ENCODE results near the gene ID3. TPM values are rescaled to one million over a fixed set of nuclear protein-coding genes. Genes with fewer than 3 reads are reported as not detected.

ID3 gene
- total and polyA plus RNA-seq, 8 donors: 79.4 to 1,101 (median 129) TPM

GRCh38 chr1:23509896-23510295 lies 49.4 kb downstream of the ID3 start:
- TF ChIP-seq CTCF (IDR thresholded peaks at IDR 0.05): no peak
- no peak for TF ChIP-seq EP300 (IDR thresholded peaks at IDR 0.05)
- TF ChIP-seq POLR2AphosphoS5 (IDR thresholded peaks at IDR 0.05): no peak
- TF ChIP-seq POLR2A (IDR thresholded peaks at IDR 0.05): no peak
- intact Hi-C loops (cut with DNase I; ENCODE audit: low total_unique reads): no loop called here
- Histone ChIP-seq H3K36me3 (peaks cover 0 to 26% (median 0%) of the 10 kb centered on the region in 4 donors), H3K4me3 (no peak overlapping the region), H3K4me1 (no peaks in the 10 kb centered on the region), H3K27ac (no peak overlapping the region), H3K27me3 (peaks cover 0 to 4% (median 0%) of the 10 kb centered on the region in 3 donors), H3K9me3 (no peaks in the 10 kb centered on the region)
- DNase-seq: no peak
- 94 to 98% (median 96%) methylated on average over 15 of the region's 15 CpGs for WGBS, 5 donors

Other genes with a start within 250 kb of the ID3 start
- gene HNRNPR, start 215.2 kb downstream of the ID3 start, total RNA-seq: 100 to 1,000 TPM in 1 of 5 donors, 10 to 100 TPM in 4; 27.8 to 182 (median 41.5) TPM
- gene HNRNPR, start 215.2 kb downstream of the ID3 start, polyA plus RNA-seq: 10 to 100 TPM; 54.9 to 77.0 (median 58.8) TPM
- gene ZNF436, start 189.7 kb downstream of the ID3 start, total RNA-seq: 10 to 100 TPM in 3 of 5 donors, 1 to 10 TPM in 2; 7.0 to 29.9 (median 17.1) TPM
- 10 to 100 TPM in 1 of 3 donors, 1 to 10 TPM in 2; 3.1 to 11.4 (median 6.6) TPM for gene ZNF436, start 189.7 kb downstream of the ID3 start, polyA plus RNA-seq
- 100 to 1,000 TPM in 2 of 5 donors, 10 to 100 TPM in 3; 44.9 to 155 (median 91.1) TPM for gene TCEA3, start 134.8 kb downstream of the ID3 start, total RNA-seq
- gene TCEA3, start 134.8 kb downstream of the ID3 start, polyA plus RNA-seq: 100 to 1,000 TPM in 1 of 3 donors, 10 to 100 TPM in 2; 44.1 to 133 (median 75.6) TPM
- gene ASAP3, start 75.3 kb downstream of the ID3 start, total RNA-seq: 100 to 1,000 TPM in 1 of 5 donors, 10 to 100 TPM in 4; 29.2 to 228 (median 45.5) TPM
- 10 to 100 TPM; 24.9 to 27.7 (median 25.1) TPM for gene ASAP3, start 75.3 kb downstream of the ID3 start, polyA plus RNA-seq
- 10 to 100 TPM in 1 of 5 donors, 1 to 10 TPM in 3, under 1 TPM in 1; 0.58 to 27.8 (median 3.5) TPM for gene E2F2, start 28.3 kb downstream of the ID3 start, total RNA-seq
- 1 to 10 TPM in 1 of 3 donors, under 1 TPM in 2; 0.61 to 3.2 (median 0.87) TPM for gene E2F2, start 28.3 kb downstream of the ID3 start, polyA plus RNA-seq
- gene RPL11, start 132.3 kb upstream of the ID3 start, total RNA-seq: 1,000 to 10,000 TPM in 1 of 5 donors, 100 to 1,000 TPM in 4; 255 to 1,618 (median 778) TPM
- gene RPL11, start 132.3 kb upstream of the ID3 start, polyA plus RNA-seq: 1,000 to 10,000 TPM; 3,493 to 4,094 (median 3,871) TPM
- gene ELOA, start 184.0 kb upstream of the ID3 start, total RNA-seq: 10 to 100 TPM in 4 of 5 donors, 1 to 10 TPM in 1; 7.2 to 54.0 (median 32.5) TPM
- gene ELOA, start 184.0 kb upstream of the ID3 start, polyA plus RNA-seq: 10 to 100 TPM; 19.1 to 28.1 (median 22.6) TPM
- 10 to 100 TPM; 18.1 to 62.0 (median 34.5) TPM for gene PITHD1, start 218.9 kb upstream of the ID3 start, total RNA-seq
- 10 to 100 TPM; 35.2 to 52.1 (median 47.5) TPM for gene PITHD1, start 218.9 kb upstream of the ID3 start, polyA plus RNA-seq
- gene LYPLA2, start 231.6 kb upstream of the ID3 start, total RNA-seq: 10 to 100 TPM; 29.0 to 84.6 (median 36.2) TPM
- 10 to 100 TPM; 61.1 to 85.2 (median 67.6) TPM for gene LYPLA2, start 231.6 kb upstream of the ID3 start, polyA plus RNA-seq
- gene GALE, start 241.3 kb upstream of the ID3 start, total RNA-seq: 100 to 1,000 TPM in 3 of 5 donors, 10 to 100 TPM in 2; 34.4 to 401 (median 134) TPM
- 100 to 1,000 TPM; 107 to 443 (median 165) TPM for gene GALE, start 241.3 kb upstream of the ID3 start, polyA plus RNA-seq

Data from stomach (tissue), 9 donors.